GM23338 (cell line): Measurements from ENCODE around the gene RIN3.

Experiments
- EZH2 ChIP-seq: fragments of 200-600 bp; sonication (generic); IDR thresholded peaks from one replicate; pipeline ENCODE4 v1.8.0; 2017; ENCODE audit warnings: antibody characterized with exemption, mild to moderate bottlenecking, low read depth; ENCODE audit not compliant: unreplicated experiment
- POLR2AphosphoS5 ChIP-seq: IDR thresholded peaks from 2 replicates; pipeline ENCODE4 v1.6.1; 2016; ENCODE audit warnings: antibody characterized with exemption, low read depth
- TF ChIP-seq, protein P1 (sequence below), 2 experiments: fragments of 200-600 bp in 1 of 2; sonication (generic) in 1 of 2; conservative IDR thresholded peaks; 2 replicates each; pipeline versions ENCODE4 v1.5.1 to v1.6.1; 2016 to 2017; ENCODE audit warnings: antibody characterized with exemption in 2 of 2, low read depth in 2 of 2, mild to moderate bottlenecking in 2 of 2, moderate library complexity in 1 of 2

DNA sequence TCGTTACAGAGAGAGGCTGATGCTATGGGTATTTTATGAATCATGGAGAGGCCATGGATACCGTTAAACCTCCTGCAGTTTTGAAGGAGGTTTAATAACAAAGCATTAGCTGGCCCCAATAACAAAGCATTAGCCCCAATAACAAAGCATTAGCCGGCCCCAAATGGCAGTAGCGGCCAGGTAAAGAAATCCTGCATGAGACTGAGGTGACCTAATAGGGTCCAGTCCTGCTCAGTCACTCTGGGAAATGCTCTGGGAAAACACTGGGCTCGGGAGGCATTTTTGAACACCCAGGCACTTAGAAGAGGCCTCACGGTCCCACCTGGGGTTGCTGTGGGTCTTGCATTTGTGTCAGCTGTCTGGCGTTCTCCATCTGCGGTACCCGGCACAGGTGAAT is 776 bp upstream of the RIN3 start:
- TF ChIP-seq, protein P1, sequence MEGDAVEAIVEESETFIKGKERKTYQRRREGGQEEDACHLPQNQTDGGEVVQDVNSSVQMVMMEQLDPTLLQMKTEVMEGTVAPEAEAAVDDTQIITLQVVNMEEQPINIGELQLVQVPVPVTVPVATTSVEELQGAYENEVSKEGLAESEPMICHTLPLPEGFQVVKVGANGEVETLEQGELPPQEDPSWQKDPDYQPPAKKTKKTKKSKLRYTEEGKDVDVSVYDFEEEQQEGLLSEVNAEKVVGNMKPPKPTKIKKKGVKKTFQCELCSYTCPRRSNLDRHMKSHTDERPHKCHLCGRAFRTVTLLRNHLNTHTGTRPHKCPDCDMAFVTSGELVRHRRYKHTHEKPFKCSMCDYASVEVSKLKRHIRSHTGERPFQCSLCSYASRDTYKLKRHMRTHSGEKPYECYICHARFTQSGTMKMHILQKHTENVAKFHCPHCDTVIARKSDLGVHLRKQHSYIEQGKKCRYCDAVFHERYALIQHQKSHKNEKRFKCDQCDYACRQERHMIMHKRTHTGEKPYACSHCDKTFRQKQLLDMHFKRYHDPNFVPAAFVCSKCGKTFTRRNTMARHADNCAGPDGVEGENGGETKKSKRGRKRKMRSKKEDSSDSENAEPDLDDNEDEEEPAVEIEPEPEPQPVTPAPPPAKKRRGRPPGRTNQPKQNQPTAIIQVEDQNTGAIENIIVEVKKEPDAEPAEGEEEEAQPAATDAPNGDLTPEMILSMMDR (conservative IDR thresholded peaks at IDR 0.05; ENCODE audit: low read depth in 2 of 2) = no peak
- no peak for TF ChIP-seq POLR2AphosphoS5
- no peak for TF ChIP-seq EZH2
